GM18519 (cell line): ENCODE data around the gene EIF4EBP2.

Source experiments
- ATAC-seq: cut with Tn5 transposase; IDR thresholded peaks from one replicate; pipeline ENCODE4 v1.9.1; 2021; ENCODE audit warnings: mild to moderate bottlenecking, moderate library complexity; ENCODE audit not compliant: unreplicated experiment, low FRiP score

EIF4EBP2 gene

DNA sequence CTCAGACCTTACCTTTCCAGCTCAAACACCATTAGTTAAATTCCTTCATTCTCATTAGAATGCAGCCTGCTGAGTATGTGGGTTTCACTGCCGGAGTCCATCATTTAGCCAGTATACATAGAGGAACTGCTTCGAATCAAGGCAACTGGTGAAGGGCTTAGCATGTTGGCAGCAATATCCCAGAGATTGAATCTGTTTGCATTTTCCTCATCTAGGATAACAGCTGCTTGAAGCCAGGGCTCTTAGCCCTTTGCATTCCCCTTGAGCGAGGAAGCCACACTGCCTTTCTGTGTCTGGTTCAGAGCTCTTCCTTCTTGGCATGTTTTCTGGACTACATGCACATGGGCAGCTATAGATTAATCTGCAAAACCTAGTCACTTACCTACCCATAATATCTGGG is 22.9 kb downstream of the EIF4EBP2 start:
- no peak for ATAC-seq

DNA sequence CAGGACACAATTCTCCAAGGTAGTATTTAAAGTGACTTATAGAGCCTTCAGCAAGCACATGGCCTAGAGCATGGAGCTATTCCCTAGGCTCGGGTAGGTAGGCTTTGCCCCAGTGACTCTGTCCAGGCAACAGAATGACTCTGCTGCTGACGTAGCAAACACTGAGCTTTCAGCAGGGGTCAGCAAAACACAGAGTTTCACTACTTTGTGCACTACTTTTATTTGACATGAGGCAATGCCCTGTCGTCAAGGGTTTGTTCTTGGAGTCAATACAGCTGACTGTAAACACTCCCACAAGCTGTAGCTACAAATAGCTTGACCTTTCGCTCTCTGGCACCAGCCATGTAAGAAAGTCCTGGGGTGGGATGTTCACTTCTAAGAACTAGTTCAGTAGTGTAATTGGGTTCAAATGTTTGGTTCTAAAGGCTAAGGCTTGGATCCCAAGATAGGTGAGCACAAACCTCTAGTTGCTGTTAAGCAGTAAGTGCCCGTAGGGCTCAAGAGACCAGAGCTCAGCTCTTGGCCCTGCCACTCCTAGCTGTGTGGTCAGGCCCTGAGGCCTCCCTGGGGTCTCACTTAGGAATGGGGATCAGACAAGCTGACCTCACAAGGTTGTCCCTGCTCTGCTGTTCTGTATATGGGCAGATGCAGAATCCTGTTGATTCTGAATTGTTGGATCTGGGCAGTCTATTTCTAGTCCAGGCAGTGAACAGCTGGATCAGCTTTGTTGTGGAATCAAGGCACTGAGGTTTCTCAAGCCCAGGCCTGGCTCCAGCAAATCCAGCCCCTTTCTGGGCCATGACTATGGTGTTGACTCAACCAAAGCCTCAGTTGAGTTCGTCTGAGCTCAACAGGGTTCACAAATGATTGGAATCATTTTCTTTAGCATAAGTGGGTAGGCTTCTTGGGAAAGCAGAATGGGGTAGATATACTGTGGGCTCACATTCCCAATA is 26.8 kb downstream of the EIF4EBP2 start:
- ATAC-seq = no peak

GRCh38 chr10:70432101-70432500 is 28.2 kb downstream of the EIF4EBP2 start:
- ATAC-seq = no peak

DNA sequence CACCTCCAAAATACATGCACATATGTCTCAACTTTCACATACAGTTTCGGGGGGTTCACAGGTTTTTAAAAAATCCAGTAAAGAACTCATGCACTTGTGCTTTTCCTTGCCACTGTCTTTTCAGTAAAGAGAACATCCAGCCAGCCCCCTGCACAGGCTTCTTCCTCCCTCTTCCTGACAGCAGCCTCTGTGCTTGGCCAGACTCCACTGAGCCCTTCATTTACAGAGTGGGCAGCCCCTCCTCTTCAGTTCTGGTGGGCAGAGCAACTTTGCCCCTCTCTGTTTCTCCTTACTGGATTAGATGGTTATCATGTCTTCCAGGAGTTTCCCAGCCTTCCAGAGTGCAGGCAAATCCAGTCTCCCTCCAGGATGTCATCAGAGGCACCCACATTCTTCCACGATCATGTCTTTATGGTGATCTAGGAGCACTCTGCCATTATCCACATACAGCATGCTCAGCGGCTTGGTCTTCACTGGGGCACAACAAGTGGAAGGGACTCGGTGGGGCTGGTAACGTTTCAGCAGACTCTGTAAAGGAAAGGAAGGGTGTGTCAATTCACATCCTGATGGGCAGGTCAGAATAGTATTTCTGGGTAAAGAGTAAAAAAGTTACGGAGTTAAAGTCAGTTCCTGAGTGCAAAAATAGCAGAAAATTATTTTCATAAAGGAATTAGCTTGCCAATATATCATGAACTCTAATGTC is 28.8 kb downstream of the EIF4EBP2 start:
- no peak for ATAC-seq

DNA sequence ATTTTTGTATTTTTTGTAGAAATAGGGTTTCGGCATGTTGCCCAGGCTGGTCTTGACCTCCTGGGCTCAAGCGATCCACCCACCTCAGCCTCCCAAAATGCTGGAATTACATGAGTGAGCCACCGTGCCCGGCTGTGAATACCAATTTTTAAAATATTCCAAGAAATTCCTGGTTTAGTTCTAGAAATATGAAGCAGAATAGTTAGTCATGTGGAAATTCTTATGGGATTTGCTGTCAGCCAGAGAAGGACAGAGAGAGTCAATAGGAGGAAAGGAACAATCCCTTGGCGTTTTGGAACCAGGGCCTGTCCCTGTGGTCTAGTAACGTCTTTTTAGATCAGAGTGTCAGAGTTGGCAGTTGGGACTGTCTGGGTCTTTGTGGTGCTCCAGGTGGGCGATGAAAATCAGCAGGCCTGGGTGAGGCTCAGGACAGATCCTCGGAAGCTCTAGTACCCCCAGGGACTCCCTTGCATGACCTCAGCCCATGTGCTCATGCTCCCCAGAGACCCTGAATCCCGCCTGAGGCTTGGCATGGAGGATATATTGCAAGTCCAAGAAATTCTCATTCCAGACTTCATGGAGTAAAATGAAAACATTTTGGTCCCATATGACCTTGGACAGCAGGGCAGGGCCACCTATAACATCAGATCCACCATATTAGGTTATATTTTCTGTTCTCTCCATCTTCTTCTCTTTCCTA is 29.8 kb downstream of the EIF4EBP2 start:
- no peak for ATAC-seq

DNA sequence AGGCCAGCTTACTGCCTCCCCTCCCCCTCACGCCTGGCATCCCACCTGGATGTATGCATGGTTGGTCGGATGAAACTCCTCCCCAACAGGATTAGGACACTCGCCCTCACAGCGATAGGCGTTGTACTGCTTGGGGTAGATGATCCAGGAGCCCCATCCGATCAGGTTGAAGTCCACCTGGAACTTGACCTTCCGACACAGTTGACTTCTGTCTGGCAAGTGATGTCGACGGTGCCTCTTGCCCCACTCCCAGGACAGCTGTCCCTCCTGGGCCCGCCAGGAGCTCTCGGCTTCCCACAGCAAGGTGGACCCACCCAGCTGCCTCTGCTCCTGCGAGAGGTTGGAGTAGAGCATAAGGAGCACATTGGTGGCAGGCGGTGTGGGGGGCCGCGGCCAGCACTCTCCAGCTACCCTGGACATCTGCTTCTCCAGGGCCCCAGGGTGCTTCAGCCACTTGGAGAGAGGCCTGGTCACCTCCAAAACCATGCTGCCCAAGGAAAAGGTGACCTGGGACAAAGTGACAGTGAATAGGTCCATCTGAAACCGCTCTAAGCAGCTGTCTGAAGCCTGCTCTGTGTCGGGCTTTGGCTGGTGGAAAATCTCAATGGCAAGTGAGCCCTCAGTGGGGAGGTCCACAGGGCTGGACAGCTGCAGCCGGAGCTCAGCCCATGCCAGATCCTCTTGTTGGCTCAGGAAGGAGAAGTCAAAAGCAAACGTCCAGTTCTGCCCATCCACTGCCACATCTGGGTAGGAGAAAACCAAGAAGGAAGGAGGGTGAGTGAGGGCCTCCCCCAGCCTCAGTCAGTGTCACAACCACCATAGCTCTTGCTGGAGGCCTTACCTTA is 31.5 kb downstream of the EIF4EBP2 start:
- no peak for ATAC-seq

DNA sequence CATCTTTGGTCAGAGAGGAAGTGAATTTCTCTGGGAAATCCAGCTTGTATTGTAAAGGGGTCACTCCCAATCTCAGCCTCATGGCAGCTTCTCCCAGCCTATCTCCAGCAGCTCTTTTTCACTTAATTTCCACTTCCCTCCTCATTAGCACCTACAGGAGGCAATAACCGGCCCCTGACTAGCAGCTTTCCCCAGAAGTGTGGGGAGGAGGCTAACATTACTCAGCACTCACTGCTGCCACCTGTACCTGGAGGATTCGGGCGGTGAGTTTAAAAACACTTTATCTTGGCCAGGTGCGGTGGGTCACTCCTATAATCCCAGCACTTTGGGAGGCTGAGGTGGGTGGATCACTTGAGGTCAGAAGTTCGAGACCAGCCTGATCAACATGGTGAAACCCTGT is 33.8 kb downstream of the EIF4EBP2 start:
- no peak for ATAC-seq

GRCh38 chr10:70440296-70441160 is 36.6 kb downstream of the EIF4EBP2 start:
- ATAC-seq = no peak

DNA sequence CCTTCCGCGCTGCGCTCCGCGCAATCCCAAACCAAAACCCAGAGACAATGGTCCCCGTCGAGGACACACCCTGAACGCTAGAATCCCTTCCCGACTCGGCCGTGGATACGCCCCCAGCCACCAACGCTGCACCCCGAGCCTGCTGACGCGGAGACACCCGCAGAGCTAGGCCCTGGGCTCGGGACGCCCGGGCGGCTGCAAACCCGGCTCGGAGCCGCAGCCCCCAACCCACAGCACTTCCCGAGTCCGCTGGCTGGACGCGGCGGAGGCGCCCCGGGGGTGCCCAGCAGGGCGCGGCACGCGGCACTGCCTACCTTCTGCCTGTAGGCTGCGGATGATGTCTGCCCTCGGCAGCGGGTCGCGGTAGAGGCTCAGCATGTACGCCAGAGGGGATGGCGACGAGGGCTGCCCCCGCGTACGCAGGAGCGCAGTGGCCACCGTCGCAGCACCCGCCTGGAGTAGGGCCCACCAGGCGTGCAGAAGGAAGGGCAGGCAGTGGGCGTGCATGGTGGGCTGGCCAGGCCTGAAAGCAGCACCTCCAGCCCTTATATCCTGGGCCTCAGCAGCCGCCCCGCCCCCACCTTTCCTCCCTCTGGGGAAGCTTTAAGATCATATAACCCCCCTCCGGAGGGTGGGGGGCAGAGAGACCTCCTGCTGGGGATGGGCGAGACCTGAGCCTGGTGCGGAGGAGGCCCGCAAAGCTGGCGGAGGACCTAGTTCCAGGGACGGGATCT is 37.4 kb downstream of the EIF4EBP2 start, which contains the start of gene NODAL:
Gene NODAL, minus strand, starts transcription at position 521 of the 734 bp plus-strand sequence. Its CDS starts 14 bp downstream, at position 507.
- ATAC-seq = no peak

- no peak for ATAC-seq
These were observed 38.0 kb downstream of the EIF4EBP2 start for GRCh38 chr10:70441895-70442309.

DNA sequence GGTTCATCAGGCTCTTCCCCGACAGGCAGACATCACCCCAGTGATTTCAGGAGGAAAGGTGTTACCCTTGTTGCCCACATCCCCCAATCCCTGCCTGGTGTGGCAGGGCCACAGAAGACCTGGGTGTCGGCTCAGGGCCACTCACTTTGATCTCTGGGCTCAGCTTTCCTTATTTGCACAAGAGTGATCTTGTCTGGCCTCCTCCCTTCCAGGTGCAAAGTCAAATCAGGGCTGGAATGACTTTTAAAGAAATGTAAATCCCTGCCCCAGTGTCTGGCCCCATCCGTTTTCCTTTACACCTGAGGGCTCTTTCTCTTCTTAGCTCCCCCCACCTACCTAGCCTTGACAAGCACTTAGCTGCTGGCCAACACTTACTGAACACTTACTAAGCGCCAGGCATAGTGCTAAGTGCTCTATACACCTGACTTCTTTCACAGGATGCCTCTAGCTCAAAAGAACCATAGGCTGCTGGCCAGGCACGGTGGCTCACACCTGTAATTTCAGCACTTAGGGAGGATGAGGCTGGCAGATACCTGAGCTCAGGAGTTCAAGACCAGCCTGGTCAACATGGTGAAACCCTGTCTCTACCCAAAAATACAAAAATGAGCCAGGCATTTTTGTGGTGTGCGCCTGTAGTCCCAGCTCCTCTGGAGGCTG is 38.5 kb downstream of the EIF4EBP2 start:
- ATAC-seq = no peak

- ATAC-seq = no peak
These were observed 40.8 kb downstream of the EIF4EBP2 start for GRCh38 chr10:70444744-70445143.

DNA sequence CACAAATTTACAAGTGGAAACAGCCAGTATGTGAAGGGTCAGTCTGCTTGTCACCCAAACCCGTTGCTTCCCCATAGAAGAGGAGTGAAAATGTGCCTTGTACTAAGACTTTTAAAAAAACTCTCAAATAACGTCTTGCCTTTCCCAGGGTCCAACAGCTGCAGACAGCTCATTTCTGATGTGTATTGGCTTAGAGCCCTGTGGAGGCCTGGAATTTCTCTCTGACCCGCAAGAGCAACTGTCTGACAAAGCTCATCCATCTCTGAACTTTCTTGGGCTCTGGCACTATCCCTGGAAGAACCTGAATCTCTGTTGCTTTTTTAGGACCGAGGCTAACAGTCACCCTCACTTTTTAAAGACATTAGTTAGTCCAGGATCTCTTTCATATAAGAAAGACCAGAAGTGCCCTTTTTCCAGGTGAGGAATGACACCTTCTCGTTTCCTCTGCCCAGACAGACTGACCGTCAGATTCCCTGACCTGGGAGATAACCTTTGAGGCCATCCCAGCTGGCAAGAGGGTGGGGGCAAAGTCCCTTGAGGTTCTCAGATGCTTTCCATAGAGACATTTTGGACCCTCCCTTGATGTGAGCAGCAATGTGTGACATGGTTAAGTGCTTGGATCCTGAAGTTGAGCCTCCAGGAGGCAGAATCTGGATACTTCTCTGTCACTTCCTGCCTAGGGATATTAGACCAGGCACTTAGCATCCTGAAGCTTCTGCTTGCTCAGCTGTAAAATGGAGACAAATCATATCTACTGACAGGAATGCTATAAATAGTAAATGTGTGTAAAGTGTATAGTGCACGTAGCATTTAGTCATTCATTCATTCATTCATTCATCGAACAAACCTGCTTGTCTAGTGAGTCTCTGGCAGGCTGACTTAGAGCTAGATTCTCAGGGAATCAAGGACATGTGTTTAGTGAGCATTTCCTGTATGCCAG is 42.0 kb downstream of the EIF4EBP2 start:
- ATAC-seq = no peak

- ATAC-seq = no peak
These were observed 44.3 kb downstream of the EIF4EBP2 start for GRCh38 chr10:70448236-70448635.

GRCh38 chr10:70455213-70455630 is 51.3 kb downstream of the EIF4EBP2 start:
- ATAC-seq = no peak

GRCh38 chr10:70456164-70456563 is 52.2 kb downstream of the EIF4EBP2 start:
- ATAC-seq = no peak
